Peyer's patch (tissue), 4 donors: ENCODE results near the gene GPD2.

Source experiments
- POLR2A ChIP-seq, 2 donors: fragments of 450-650 bp; IDR thresholded peaks; one replicate each; pipeline ENCODE4 v1.5.1; 2017; ENCODE audit warnings: antibody characterized with exemption in 2 of 2, mild to moderate bottlenecking in 2 of 2, moderate library complexity in 2 of 2
- TF ChIP-seq, protein P1 (sequence below), 6 experiments: fragments of 450-650 bp in 4 of 6; fragments of 200-600 bp in 2 of 6; sonication (generic) in 1 of 6; IDR thresholded peaks; one replicate each; pipeline ENCODE4 v1.5.1; 2017 to 2019; ENCODE audit warnings: antibody characterized with exemption in 6 of 6, mild to moderate bottlenecking in 3 of 6, moderate library complexity in 1 of 6

DNA sequence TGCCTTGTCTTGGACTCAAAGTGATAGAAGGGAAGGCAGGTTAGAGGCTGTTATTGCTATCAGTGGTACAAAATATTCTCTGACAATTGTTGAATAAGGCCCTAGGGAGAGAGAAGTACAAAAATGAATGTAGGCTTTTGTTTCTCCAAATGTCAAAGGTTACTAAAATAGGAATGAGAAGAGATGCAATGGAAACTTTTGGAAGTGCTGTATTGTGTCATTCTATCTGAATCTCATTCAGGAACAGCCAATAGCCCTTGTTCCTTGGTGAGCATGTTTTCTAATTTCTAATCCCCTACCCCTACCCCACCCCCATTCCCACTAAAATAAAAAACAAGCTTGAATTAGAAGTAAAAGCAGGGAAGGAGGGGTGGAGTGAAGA is 166.4 kb downstream of the GPD2 start:
- TF ChIP-seq, protein P1, sequence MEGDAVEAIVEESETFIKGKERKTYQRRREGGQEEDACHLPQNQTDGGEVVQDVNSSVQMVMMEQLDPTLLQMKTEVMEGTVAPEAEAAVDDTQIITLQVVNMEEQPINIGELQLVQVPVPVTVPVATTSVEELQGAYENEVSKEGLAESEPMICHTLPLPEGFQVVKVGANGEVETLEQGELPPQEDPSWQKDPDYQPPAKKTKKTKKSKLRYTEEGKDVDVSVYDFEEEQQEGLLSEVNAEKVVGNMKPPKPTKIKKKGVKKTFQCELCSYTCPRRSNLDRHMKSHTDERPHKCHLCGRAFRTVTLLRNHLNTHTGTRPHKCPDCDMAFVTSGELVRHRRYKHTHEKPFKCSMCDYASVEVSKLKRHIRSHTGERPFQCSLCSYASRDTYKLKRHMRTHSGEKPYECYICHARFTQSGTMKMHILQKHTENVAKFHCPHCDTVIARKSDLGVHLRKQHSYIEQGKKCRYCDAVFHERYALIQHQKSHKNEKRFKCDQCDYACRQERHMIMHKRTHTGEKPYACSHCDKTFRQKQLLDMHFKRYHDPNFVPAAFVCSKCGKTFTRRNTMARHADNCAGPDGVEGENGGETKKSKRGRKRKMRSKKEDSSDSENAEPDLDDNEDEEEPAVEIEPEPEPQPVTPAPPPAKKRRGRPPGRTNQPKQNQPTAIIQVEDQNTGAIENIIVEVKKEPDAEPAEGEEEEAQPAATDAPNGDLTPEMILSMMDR (IDR thresholded peaks at IDR 0.05), result no peak
- no peak for TF ChIP-seq POLR2A (IDR thresholded peaks at IDR 0.05)
